Frontal cortex (tissue), 4 donors: Measurements from ENCODE around the gene ITGA2. TPM values are rescaled to one million over a fixed set of nuclear protein-coding genes. Genes with fewer than 3 reads are reported as not detected.

ENCODE experiments used
- DNase-seq, 2 donors: peaks; one replicate each; pipeline ENCODE4 v3.0.0; 2012; ENCODE audit warnings: low spot score in 2 of 2
- FAIRE-seq: peaks from 2 replicates; lab custom pipeline; 2012; peaks lifted over from hg19 to GRCh38; lab: Jason Lieb, UNC
- total RNA-seq: library from RNA; depleted of rRNA; stranded (reverse); fragments of >200 nt; gene quantifications from one replicate; pipeline ENCODE4 v1.2.3, GENCODE V29; 2014
- donor health status: control.
- donor health status: control.
- donor health status: control.

The ITGA2 gene
- total RNA-seq, 1 donor from 2014 or later = 2.0 TPM

DNA sequence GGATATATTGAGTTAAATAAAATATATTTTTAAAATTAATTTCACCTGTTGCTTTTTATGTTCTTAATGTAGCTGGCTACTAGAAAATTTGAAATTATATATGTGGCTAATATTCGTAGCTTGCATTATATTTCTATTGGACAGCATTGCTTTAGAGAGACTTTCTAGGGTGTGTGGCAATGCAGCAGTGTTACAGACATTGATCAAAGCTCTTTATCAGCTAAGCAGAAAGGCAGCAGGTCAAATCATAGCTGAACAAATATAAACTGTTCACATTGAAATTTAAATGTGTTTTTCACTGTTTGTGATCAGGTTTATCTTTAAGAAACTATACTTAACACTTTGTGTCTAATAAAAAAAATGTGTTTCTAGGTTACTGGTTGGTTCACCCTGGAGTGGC is 52.6 kb downstream of the ITGA2 start:
- FAIRE-seq = no peak
- DNase-seq = no peak

DNA sequence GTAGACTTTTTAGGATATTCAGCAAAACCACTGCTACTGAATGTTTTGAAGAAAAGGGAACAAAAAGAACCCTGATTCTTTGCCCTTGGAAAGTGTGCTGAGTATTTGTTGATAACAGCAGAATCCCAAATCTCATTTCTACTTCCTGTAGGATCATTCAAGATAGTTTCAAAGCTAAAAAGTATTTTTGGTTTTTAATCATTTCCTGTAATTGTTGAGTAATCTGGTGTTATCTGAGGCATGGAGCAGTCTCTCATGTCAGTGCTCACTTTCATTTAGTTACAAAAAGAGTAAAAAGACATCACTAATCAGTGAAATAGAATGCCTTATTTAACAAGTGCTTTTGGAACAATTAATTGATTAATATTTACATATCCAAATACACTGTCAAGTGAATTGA is 56.1 kb downstream of the ITGA2 start:
- FAIRE-seq (no peak), DNase-seq (no peak)

DNA sequence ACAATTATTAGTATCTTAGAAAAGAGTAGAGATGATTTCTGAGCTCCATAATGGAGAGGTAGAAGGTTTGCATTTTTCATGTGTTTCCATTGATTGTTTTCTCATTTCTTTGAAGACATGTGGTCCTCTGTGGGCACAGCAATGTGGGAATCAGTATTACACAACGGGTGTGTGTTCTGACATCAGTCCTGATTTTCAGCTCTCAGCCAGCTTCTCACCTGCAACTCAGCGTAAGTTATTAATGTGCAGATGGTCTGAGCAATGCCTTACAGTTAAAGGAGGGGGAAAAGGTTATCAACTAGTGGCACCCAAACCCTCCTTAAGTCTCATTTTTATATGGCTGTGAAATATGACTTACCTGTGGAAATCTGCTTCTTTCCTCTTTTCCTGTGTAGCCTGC is 59.1 kb downstream of the ITGA2 start:
- DNase-seq (no peak), FAIRE-seq (no peak)

DNA sequence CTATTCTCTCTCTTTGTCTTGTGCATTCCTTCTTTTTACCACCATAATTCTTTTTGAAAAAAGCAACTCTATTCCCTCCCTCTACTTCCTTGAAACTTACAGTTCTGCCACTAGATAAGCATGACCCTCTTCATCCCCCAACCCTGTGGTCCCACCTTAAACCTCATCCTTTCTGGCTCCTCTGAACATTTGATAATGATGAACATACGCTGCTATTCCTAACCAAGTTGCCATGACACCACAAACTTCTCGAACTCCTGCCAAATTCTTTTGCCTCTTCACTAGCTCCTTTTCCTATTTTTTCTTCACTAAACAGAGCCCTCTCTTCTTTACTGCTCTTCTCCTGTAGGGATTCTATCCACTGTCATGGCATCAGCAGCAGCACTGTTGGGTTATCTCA is 63.3 kb downstream of the ITGA2 start:
- FAIRE-seq (no peak), DNase-seq (no peak)

DNA sequence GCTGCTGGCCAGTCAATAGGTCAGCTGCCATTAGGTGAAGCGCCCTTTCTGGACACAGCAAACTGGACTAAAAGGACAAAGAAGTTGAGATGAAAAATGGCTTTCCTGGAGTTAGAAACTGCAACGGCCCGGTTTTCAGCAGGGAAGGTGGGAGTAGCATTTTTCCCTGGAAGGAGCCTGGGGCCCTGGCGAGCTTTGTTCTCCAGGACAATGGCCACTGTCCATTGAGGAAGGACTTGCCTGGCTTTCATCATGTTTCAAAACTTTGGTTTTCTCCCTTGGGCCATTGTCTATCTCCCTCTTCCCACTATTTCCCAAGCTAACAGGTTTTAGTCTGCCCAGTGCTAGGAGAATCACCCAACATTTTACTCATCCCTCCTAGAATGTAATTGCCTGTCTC is 64.2 kb downstream of the ITGA2 start:
- DNase-seq (no peak), FAIRE-seq (no peak)

DNA sequence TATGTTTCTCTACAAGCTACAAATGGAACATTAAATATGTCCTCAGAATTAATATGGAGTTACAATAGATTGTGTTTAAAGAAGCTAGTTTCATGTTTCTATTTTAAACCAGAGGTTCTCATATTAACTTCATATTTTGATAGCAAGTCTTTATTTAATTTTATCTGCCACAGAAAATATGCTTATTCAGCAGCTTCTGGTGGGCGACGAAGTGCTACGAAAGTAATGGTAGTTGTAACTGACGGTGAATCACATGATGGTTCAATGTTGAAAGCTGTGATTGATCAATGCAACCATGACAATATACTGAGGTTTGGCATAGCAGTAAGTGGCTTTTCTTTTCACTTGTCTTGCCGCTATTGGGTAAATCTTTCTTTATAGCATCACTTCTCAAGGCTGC is 66.2 kb downstream of the ITGA2 start:
- DNase-seq (no peak), FAIRE-seq (no peak)

DNA sequence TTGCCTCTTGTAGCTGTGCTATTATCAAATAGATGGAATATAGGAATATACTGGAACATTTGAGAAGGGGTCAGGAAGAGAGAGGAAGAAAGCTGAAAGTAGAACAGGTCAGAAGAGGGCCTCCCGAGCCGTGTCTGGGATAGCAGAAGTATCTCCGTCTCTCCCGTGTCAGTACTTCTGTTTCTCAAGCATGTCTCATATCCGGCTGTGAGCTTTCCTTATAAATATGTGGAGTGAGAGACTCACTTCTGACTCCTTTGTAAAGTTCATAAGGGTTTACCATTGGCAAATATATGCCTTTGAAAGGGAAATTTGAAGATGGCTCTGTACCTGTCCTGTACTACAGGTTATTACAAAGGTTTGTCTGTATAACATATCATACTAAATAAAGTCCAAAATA is 70.1 kb downstream of the ITGA2 start:
- DNase-seq (no peak), FAIRE-seq (no peak)

DNA sequence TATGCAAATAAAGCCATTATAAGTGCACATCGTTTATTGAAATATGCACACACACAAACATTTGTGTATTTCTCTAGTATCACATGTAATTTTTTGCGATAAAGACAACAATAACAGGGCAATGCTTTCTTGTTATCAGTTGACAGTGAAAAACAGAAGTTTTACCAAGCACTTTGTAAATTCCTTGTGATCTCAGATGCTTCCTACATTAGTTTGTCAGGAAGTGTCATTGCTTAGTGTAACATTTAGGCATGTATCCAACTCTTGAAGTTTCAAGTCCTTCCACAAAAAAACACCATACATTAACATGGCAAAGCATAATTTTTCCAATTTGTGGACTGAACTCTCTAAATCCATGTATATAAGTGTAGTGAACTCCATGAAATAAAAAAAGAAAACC is 74.0 kb downstream of the ITGA2 start:
- FAIRE-seq (no peak), DNase-seq (no peak)

DNA sequence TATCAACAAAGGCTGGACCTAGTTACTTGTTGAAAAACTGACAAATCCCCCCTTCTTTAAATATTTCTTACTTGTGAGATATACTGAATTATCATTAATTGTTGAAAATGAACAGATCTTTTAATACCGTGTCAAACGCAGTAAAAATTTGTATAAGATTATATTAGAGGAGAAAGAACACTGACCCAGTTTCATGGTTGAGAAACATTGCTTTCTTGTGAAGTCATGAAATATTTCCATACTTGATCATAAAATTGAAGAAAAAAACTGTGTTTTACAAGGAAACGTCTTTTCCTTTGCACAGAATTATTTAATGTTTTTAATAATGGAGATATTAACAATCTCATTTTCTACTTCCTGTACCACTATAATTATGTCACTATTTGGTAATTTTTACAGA is 74.6 kb downstream of the ITGA2 start:
- DNase-seq = no peak
- peak; percentile 87 for FAIRE-seq

DNA sequence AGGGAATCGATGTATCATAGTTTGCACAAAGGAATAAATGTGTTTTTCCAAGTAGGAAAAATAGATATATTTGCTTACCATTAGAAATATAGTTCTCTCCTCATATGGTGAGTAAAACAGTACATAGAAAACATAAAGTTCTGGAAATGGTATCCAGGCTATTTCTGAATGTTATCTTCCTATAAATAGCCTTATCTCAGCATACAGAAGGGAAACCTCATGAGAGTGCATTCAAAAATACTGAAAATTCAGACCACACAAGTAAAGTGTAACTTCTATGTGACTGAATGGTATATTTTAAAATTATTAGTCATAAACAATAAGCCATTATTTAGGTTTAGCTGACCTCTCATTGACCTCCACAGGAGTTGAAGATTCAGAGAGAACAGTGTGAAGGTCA is 76.9 kb downstream of the ITGA2 start:
- DNase-seq (no peak), FAIRE-seq (no peak)

DNA sequence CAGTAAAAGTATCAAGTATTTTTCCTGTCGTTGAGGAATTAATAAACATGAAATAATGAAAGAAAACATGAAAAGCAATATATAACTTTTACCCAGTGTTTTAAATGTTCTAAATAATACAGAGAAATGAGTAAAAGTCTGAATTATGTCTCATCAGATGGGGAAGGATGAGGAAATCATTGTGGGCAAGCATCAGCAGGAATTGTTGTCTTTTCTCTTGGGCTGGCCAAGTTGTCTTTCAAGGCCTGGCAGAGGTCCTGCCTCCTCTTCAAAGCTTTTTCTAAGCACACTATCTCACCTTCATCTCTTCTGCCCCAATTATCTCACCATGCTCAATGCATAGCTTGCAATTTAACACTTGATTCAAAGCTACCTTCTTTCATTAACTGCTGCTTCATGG is 78.5 kb downstream of the ITGA2 start:
- FAIRE-seq = no peak

DNA sequence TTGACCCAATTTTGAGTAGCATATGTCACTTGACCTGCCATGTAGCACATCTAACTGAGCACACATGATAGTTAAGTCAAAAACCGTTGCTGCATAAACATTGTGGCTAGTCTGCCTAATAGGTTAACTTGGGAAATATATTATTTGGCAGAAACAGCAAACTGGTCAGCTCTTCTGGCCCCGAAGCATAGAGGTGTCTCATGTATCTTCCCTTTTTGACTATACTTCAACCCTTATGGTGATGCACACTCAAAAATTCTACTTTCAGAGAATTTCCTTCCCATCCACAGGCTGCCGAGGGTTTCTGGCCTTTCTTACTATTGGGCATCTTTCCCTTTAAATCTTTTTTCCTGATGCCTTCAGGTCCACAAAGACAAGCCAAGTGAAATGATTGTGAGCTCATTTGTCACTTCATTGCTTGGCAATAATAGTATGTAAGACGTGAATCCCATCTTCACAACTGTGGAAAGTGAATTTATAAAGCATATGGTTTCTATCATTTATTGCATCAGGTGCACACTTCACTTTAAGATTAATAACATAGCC is 79.2 kb downstream of the ITGA2 start:
- no peak for DNase-seq
- FAIRE-seq = no peak

More for the DNA sequence above, 78.5 kb downstream of the ITGA2 start:
- no peak for DNase-seq

DNA sequence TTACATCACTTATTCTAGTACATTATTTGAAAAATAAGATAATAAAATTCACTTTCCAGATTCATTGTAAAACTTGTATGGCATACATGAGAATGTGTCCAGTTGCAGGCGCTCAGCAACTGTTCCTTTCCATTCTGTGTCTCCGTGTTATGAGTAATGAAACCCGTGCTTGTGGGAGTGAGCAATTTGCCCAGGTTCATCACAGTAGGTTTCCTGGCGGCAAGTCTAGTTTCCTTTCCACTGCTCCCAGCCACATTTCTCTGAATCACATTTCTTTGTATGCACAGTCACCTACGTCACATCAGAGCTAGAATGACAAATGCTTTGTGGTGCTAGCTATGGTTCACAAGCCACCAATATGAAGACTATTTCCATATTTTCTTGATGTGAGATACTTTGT is 80.5 kb downstream of the ITGA2 start:
- FAIRE-seq = no peak
- no peak for DNase-seq

DNA sequence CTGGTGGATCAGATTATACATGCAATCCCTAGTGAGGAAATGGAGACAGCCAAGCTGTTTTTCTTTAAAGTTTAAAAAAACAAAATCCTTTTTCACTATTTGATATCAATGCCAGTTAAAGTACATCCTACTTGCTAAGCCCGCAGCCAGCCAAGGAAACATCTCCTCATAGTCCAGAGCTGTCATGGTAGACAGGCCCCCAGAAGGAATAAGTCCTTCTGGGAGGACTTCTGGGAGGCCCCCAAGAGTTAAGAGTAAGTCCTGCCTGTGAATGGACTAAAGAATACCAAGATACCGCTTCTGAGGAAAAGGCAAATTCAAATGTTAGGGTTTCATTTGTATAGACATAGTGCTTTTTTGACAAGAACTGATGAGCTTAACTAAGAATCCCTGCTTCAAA is 82.1 kb downstream of the ITGA2 start:
- no peak for FAIRE-seq
- no peak for DNase-seq

DNA sequence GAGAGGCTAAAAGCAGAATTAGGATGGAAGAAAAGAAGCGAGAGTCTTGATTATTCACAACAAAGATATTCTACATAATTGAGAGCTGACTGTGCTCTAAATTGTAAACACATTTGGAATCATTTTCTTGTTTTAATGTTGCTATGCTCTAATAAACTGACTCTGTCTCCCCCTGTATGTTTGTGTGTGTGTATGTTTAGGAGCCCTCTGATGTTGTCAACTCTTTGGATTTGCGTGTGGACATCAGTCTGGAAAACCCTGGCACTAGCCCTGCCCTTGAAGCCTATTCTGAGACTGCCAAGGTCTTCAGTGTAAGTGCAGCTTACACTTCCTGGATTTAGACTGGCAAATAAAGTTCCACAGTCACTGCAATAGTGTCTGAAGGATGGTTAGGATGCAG is 82.6 kb downstream of the ITGA2 start:
- DNase-seq (no peak), FAIRE-seq (no peak)

DNA sequence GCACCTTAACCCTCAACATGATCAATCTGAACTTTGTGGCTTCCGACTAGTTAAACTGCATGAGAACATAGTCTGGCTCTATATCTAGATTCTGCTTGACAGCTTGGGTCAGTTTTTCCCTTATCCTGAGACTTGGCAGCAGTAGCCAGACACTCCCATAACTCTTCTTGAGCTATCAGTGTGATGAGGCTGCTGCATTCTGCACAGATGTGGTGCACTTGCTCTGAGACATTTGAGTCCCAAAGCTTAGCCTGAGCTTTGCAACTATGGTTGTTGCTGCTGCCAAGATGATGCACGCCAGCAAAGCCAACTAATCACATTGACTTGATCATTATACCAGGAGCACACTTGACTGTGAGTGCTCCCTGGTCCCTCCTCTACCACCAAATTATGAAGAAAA is 84.2 kb downstream of the ITGA2 start:
- DNase-seq = no peak
- no peak for FAIRE-seq

DNA sequence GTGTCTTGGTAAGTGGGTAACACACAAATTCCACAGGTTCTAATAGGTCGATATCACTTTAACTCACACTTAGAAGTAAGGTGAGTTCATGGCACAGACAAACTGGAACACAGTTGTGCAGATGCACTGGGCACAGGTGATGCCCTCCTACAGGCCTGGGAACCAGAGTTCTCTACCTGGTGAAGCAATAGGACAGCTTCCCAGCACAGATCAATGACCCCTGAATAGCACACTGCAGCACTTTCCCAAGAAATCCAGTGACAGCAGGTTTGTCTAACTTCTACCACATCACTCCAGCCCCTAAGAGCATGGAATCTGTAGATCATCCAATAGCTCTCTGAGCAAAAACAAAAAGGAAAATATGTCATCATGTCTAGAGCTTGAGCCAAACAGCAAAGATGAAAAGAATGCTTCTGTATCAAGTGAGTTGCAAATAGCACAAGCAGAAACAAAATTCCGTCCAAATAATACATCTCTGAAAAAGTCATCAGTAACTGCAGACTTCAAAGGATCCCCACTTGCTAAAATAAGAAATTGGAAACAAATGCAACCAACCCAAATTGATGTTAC is 86.9 kb downstream of the ITGA2 start:
- no peak for FAIRE-seq
- DNase-seq = no peak

DNA sequence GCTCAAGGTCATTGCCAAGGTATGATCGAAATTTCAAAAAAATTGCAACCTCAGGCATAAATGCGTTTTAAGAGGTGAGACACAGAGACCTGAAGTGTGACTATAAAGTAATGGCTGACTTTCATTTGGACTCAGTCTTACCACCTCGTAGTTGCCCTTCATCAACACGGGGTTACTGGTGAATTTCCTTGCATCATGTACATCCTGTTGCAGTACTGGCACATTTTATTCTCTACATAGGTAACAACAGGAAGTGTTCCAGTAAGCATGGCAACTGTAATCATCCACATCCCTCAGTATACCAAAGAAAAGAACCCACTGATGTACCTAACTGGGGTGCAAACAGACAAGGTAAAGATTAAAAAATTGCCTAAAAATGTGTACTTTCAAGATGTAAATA is 91.1 kb downstream of the ITGA2 start:
- DNase-seq (no peak), FAIRE-seq (no peak)

DNA sequence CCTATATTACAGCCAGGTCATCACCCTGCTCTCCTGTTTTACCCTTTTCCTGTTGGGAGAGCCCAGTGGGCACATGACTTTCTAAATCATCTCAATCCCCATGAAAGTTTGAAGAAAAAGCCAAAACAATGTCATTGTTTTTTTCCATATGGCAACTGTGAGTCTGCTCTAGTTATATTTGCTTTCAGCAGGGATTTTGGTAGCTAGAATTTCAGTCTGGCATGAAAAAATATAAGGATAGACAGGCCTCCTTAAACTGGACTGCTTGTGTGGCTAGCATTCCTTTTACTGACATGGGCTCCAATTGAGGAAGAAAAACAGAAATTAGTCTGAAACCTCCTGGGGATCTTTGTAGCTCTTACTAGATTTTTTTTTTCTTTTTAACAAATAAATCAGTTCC is 94.8 kb downstream of the ITGA2 start:
- FAIRE-seq = no peak
- no peak for DNase-seq

DNA sequence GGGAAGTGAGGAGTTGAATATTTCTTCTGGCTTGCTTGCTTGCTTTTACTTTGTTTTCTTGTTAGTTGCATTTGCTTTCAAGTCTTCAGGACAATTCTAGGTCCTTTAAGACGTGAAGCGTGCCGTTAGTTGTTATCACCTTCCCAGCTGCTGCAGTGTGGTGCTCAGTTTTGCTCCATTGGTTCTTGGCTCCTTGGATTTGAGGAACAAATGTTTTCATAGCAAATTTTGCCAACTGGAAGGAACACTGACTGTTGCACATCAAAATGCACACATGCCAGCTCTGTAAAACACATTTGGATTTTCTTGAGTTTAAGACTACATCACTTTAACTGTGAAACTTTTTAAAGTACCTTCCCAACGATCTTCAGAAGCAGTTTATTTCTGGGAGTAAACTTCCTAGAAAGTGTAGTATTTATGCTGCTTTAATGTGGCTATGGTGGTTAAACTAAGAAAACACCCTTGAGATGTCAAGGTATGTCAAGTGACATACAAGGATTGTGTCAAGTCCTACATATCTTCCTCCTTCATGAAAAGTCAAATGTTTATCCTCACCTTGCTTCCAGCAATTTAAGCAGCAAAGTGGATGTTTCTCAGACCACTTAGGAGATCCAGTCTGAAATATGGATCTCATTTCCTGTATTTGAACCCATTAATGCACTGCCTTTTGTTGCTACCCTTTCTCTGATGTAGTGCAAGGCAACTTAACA is 95.5 kb downstream of the ITGA2 start:
- FAIRE-seq (no peak), DNase-seq (no peak)

DNA sequence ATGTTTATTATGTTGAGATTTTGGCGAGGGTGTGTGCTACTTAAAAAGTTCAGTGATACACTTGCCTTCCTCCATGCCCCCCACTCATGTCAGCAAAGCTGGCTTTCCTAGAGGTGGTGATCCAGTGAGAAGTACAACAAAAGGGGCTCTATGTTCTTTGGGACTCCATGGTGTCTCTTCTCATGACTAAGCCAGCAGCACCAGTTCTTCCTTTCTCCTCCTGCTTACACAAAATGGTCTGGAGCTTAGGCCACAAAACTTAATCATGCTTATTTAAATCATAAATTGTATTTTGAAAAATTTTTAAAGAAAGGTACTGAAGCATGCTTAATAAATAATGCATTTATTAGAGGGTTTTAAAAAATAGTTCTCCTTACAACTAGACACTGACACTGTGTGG is 98.0 kb downstream of the ITGA2 start:
- DNase-seq = no peak
- no peak for FAIRE-seq

DNA sequence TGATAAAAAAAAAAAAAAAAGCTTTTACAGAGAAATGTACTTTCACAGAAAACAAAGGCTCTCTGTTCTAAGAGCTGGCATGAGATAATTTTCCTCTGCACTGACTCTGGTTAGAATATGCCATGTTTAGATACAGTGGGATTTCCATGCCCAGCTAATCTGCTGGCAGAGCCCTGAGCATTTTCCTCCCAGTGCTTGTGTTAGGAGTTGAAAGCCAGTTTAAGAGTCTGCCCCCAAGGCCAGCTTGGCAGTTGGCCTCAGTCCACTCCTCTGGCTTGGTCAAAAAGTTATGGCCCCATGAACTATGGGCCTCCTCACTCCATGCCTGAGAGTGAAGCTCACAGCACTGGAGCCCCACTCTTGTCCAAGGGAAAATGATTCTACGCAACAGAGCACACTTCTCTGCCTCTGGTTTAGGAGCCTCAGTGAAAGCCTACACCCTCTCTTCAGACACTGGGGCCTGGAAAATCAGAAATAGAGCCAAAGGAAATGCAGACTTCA is 98.5 kb downstream of the ITGA2 start:
- DNase-seq (peak in 1 of 2 donors; percentile 20), FAIRE-seq (peak; percentile 97)
